GM18526 (cell line): ENCODE measurements around the gene KANK4.

Experiments
- POLR2A ChIP-seq: IDR thresholded peaks from 3 replicates; pipeline ENCODE4 v1.6.1; 2011; ENCODE audit not compliant: insufficient read length; ENCODE audit errors: extremely low read depth

The KANK4 gene

GRCh38 chr1:62269851-62270495 is 49.3 kb downstream of the KANK4 start:
- no peak for TF ChIP-seq POLR2A

GRCh38 chr1:62269439-62269838 is 49.8 kb downstream of the KANK4 start:
- TF ChIP-seq POLR2A = no peak

GRCh38 chr1:62268315-62268714 is 50.9 kb downstream of the KANK4 start:
- TF ChIP-seq POLR2A = no peak

GRCh38 chr1:62265956-62266935 is 53.0 kb downstream of the KANK4 start:
- no peak for TF ChIP-seq POLR2A

- TF ChIP-seq POLR2A = no peak
Measured at GRCh38 chr1:62263814-62264353, 55.4 kb downstream of the KANK4 start.

GRCh38 chr1:62263006-62263813 is 56.0 kb downstream of the KANK4 start:
- no peak for TF ChIP-seq POLR2A

GRCh38 chr1:62260688-62261087 is 58.5 kb downstream of the KANK4 start:
- no peak for TF ChIP-seq POLR2A

- no peak for TF ChIP-seq POLR2A
Measured at GRCh38 chr1:62259551-62259950, 59.7 kb downstream of the KANK4 start.

GRCh38 chr1:62250126-62250726 is 69.0 kb downstream of the KANK4 start:
- TF ChIP-seq POLR2A = no peak

- TF ChIP-seq POLR2A = no peak
Measured at GRCh38 chr1:62247391-62248168, 71.7 kb downstream of the KANK4 start.

GRCh38 chr1:62245201-62245600 is 74.0 kb downstream of the KANK4 start:
- no peak for TF ChIP-seq POLR2A

- no peak for TF ChIP-seq POLR2A
Measured at GRCh38 chr1:62241371-62242131, 77.7 kb downstream of the KANK4 start.

GRCh38 chr1:62240651-62241370 is 78.4 kb downstream of the KANK4 start:
- no peak for TF ChIP-seq POLR2A
